HCT116 (cell line): ENCODE results near the gene GK. TPM values are rescaled to one million over a fixed set of nuclear protein-coding genes. Genes with fewer than 3 reads are reported as not detected.
"Not testable (repeated sequence)": the region's sequence is repeated elsewhere in the genome, so short reads cannot be mapped to it uniquely, and the experiment has no call there.

Experiments
- ATAC-seq: fragments of 200-7000 bp; cut with Tn5 transposase; 2 replicates; pipeline ENCODE4 v1.9.1; 2020; ENCODE audit warnings: mild to moderate bottlenecking, moderate library complexity
- BruUV-seq: library from RNA; stranded (reverse); fragments of 400-500 nt; replicated peaks from 2 replicates; lab custom pipeline; 2021; lab: Mats Ljungman, UMichigan
- CTCF ChIA-PET: fragments of 300-600 bp; sonication (Branson Sonifier 250); formaldehyde crosslinking; loops from one replicate; lab custom pipeline; 2021; ENCODE audit warnings: antibody characterized with exemption; lab: Charles Lee
- POLR2A ChIA-PET: fragments of 300-600, 350-600 bp; sonication (Branson Sonifier 250); formaldehyde crosslinking; loops from one replicate; lab custom pipeline; 2021; ENCODE audit warnings: antibody characterized with exemption; lab: Charles Lee
- RAD21 ChIA-PET, 2 experiments: fragments of 300-600 bp; sonication (Branson Sonifier 250); formaldehyde crosslinking; loops; one replicate each; lab custom pipeline; 2023; ENCODE audit warnings: low total read pairs in 2 of 2; ENCODE audit not compliant: uncharacterized antibody in 2 of 2, unreplicated experiment in 2 of 2, low non-redundant PET in 1 of 2; lab: Charles Lee
- DNase-seq: peaks from one replicate; pipeline ENCODE4 v3.0.0-alpha.2; 2010; ENCODE audit warnings: low read depth, low spot score
- H2AFZ ChIP-seq: fragments of 200-600 bp; shearing (Covaris generic), sonication (generic); 2 replicates; pipeline ENCODE4 v1.6.1; 2017; ENCODE audit warnings: low read depth, mixed run types, mixed read lengths, antibody characterized with exemption, low read length; ENCODE audit not compliant: poor library complexity, severe bottlenecking
- H3K27ac ChIP-seq: 2 replicates; pipeline ENCODE4 v1.5.1; 2012; ENCODE audit warnings: low read depth, low read length
- H3K27me3 ChIP-seq: fragments of 200-600 bp; sonication (generic); 2 replicates; pipeline ENCODE4 v1.6.1; 2016; ENCODE audit warnings: mixed run types, low read length, mixed read lengths; ENCODE audit not compliant: insufficient read depth
- H3K36me3 ChIP-seq, 2 experiments: fragments of 200-500 bp in 1 of 2; fragments of 200-600 bp in 1 of 2; sonication (Bioruptor generic) in 1 of 2; sonication (generic) in 1 of 2; 2 replicates each; pipeline versions ENCODE4 v1.5.1 to v1.6.1; 2014 to 2016; ENCODE audit warnings: low read length in 2 of 2, inconsistent platforms in 1 of 2, mixed read lengths in 1 of 2, mixed run types in 1 of 2; ENCODE audit not compliant: insufficient read depth in 2 of 2, control insufficient read depth in 1 of 2
- H3K4me1 ChIP-seq, 2 experiments: fragments of 200-600 bp in 1 of 2; sonication (generic) in 1 of 2; 2 replicates each; pipeline versions ENCODE4 v1.5.1 to v1.6.1; 2012 to 2017; ENCODE audit warnings: low read length in 2 of 2, inconsistent platforms in 1 of 2, mild to moderate bottlenecking in 1 of 2, mixed read lengths in 1 of 2, mixed run types in 1 of 2, moderate library complexity in 1 of 2; ENCODE audit not compliant: insufficient read depth in 2 of 2, control insufficient read depth in 1 of 2
- H3K4me2 ChIP-seq: fragments of 200-600 bp; sonication (generic); 2 replicates; pipeline ENCODE4 v1.6.1; 2017; ENCODE audit warnings: mixed run types, low read length, mixed read lengths
- H3K4me3 ChIP-seq, 2 experiments: fragments of 200-600 bp in 1 of 2; sonication (generic) in 1 of 2; replicated peaks in 1 of 2; 2 replicates each; pipeline ENCODE4 v1.5.1; 2011 to 2016; ENCODE audit warnings: low read length in 2 of 2, control low read depth in 1 of 2, low read depth in 1 of 2, mild to moderate bottlenecking in 1 of 2, mixed read lengths in 1 of 2, mixed run types in 1 of 2
- H3K79me2 ChIP-seq: fragments of 200-600 bp; sonication (generic); 2 replicates; pipeline ENCODE4 v1.6.1; 2017; ENCODE audit warnings: mild to moderate bottlenecking, mixed run types, low read length, moderate library complexity, mixed read lengths; ENCODE audit not compliant: insufficient read depth
- H3K9ac ChIP-seq: fragments of 200-600 bp; sonication (generic); 2 replicates; pipeline ENCODE4 v1.6.1; 2016; ENCODE audit warnings: low read length, mixed read lengths
- H3K9me2 ChIP-seq: fragments of 200-600 bp; sonication (generic), shearing (Covaris generic); 2 replicates; pipeline ENCODE4 v1.6.1; 2017; ENCODE audit warnings: mixed run types, mild to moderate bottlenecking, moderate library complexity; ENCODE audit not compliant: insufficient read depth
- H3K9me3 ChIP-seq, 2 experiments: fragments of 200-500 bp in 1 of 2; fragments of 200-600 bp in 1 of 2; sonication (Bioruptor generic) in 1 of 2; sonication (generic) in 1 of 2; 2 replicates each; pipeline ENCODE4 v1.6.1; 2014 to 2017; ENCODE audit warnings: low read length in 2 of 2, mixed read lengths in 2 of 2, inconsistent platforms in 1 of 2, low read depth in 1 of 2, mild to moderate bottlenecking in 1 of 2, mixed run types in 1 of 2, moderate library complexity in 1 of 2; ENCODE audit not compliant: control insufficient read depth in 1 of 2, insufficient read depth in 1 of 2
- H4K20me1 ChIP-seq: fragments of 200-600 bp; sonication (generic), shearing (Covaris generic); 2 replicates; pipeline ENCODE4 v1.6.1; 2017; ENCODE audit warnings: mixed run types, mild to moderate bottlenecking, moderate library complexity; ENCODE audit not compliant: insufficient read depth
- ATF3 ChIP-seq: IDR thresholded peaks from 2 replicates; pipeline ENCODE4 v1.6.1; 2012
- CBX3 ChIP-seq: IDR thresholded peaks from 2 replicates; pipeline ENCODE4 v1.6.1; 2012; ENCODE audit warnings: low read depth
- CTCF ChIP-seq, 3 experiments: fragments of 200-600 bp in 1 of 3; sonication (generic) in 1 of 3; IDR thresholded peaks in 2 of 3; conservative IDR thresholded peaks in 1 of 3; 2 replicates each; pipeline ENCODE4 v1.5.1; 2012 to 2017; ENCODE audit warnings: low read depth in 2 of 3, low read length in 2 of 3, antibody characterized with exemption in 1 of 3, borderline replicate concordance in 1 of 3, control low read depth in 1 of 3, mild to moderate bottlenecking in 1 of 3, mixed read lengths in 1 of 3, mixed run types in 1 of 3, moderate library complexity in 1 of 3; ENCODE audit not compliant: insufficient read depth in 1 of 3
- ELF1 ChIP-seq: IDR thresholded peaks from 2 replicates; pipeline ENCODE4 v1.6.1; 2012; ENCODE audit warnings: low read depth, borderline replicate concordance
- FOSL1 ChIP-seq: IDR thresholded peaks from 2 replicates; pipeline ENCODE4 v1.6.1; 2012; ENCODE audit warnings: low read depth
- MAX ChIP-seq: IDR thresholded peaks from 2 replicates; pipeline ENCODE4 v1.6.1; 2012
- POLR2A ChIP-seq: IDR thresholded peaks from 2 replicates; pipeline ENCODE4 v1.7.0; 2011; ENCODE audit warnings: borderline replicate concordance; ENCODE audit not compliant: insufficient read depth, insufficient read length; ENCODE audit errors: extremely low read depth
- POLR2AphosphoS5 ChIP-seq: IDR thresholded peaks from 2 replicates; pipeline ENCODE4 v1.6.1; 2011; ENCODE audit warnings: mild to moderate bottlenecking, low read depth, low read length, moderate library complexity
- RAD21 ChIP-seq: IDR thresholded peaks from 2 replicates; pipeline ENCODE4 v1.6.1; 2012; ENCODE audit warnings: low read depth, mild to moderate bottlenecking
- REST ChIP-seq: IDR thresholded peaks from 2 replicates; pipeline ENCODE4 v1.6.1; 2012; ENCODE audit warnings: low read depth
- TCF7L2 ChIP-seq: IDR thresholded peaks from 2 replicates; pipeline ENCODE4 v1.7.0; 2011; ENCODE audit warnings: borderline replicate concordance, inconsistent platforms; ENCODE audit not compliant: insufficient read depth, insufficient read length; ENCODE audit errors: extremely low read depth
- YY1 ChIP-seq: IDR thresholded peaks from 2 replicates; pipeline ENCODE4 v1.6.1; 2011; ENCODE audit warnings: low read length, low read depth, moderate library complexity, mild to moderate bottlenecking; ENCODE audit not compliant: insufficient replicate concordance; ENCODE audit errors: extremely low read depth
- ZBTB33 ChIP-seq: IDR thresholded peaks from 2 replicates; pipeline ENCODE4 v1.6.1; 2011; ENCODE audit warnings: mild to moderate bottlenecking, low read length, moderate library complexity; ENCODE audit not compliant: insufficient replicate concordance; ENCODE audit errors: extremely low read depth
- intact Hi-C: fragments of 100-400 bp; cut with micrococcal nuclease; formaldehyde crosslinking; loops from 2 replicates; pipeline ENCODE4 v1.10.0; 2022
- total RNA-seq: library from RNA; stranded (reverse); gene quantifications from one replicate; pipeline ENCODE4 v1.2.1, GENCODE V29; 2021; ENCODE audit not compliant: unreplicated experiment

GK gene
- total RNA-seq, 1 experiment from 2014 or later, result 4.3 TPM

GRCh38 chrX:30668581-30668980, 15.4 kb downstream of the GK start:
- no peaks in the 10 kb centered on the region for H3K79me2 ChIP-seq
- no peak overlapping the region for H3K9ac ChIP-seq
- H3K4me1 ChIP-seq, result no peaks in the 10 kb centered on the region
- no peaks in the 10 kb centered on the region for H3K9me3 ChIP-seq
- ChIA-PET RAD21 (no interaction called here), POLR2A (no interaction called here), CTCF (no interaction called here)
- H4K20me1 ChIP-seq, result no peaks in the 10 kb centered on the region
- DNase-seq, result no peak
- H3K4me2 ChIP-seq, result no peak overlapping the region
- no peaks in the 10 kb centered on the region for H3K27me3 ChIP-seq
- no peak overlapping the region for H3K27ac ChIP-seq
- no peak for TF ChIP-seq POLR2A
- TF ChIP-seq FOSL1, result no peak
- TF ChIP-seq ELF1, result no peak
- no peak for TF ChIP-seq CTCF (IDR thresholded peaks at IDR 0.05 in 2 of 3, conservative IDR thresholded peaks at IDR 0.05 in 1 of 3; ENCODE audit: borderline replicate concordance in 1 of 3, insufficient read depth in 1 of 3, low read depth in 2 of 3, low read length in 2 of 3)
- no peak for TF ChIP-seq CBX3
- no peak for TF ChIP-seq ZBTB33
- no peak for TF ChIP-seq ATF3
- no peak for TF ChIP-seq RAD21
- no peak for TF ChIP-seq POLR2AphosphoS5
- TF ChIP-seq YY1, result no peak
- TF ChIP-seq MAX, result no peak
- TF ChIP-seq REST, result no peak
- TF ChIP-seq TCF7L2, result no peak
- no peak for ATAC-seq
- BruUV-seq, result no TSS peak
- H3K4me3 ChIP-seq, result no peak overlapping the region
- intact Hi-C loops, result no loop called here
- no peak overlapping the region for H2AFZ ChIP-seq
- H3K9me2 ChIP-seq, result no peaks in the 10 kb centered on the region
- no peaks in the 10 kb centered on the region for H3K36me3 ChIP-seq

GRCh38 chrX:30671189-30671588, 18.0 kb downstream of the GK start:
- H3K79me2 ChIP-seq, H3K4me3 ChIP-seq, H3K27me3 ChIP-seq, H3K9me2 ChIP-seq, H3K4me1 ChIP-seq, RAD21 ChIA-PET, intact Hi-C loops, H3K9ac ChIP-seq, H4K20me1 ChIP-seq, H3K27ac ChIP-seq, H3K36me3 ChIP-seq, H3K9me3 ChIP-seq, H2AFZ ChIP-seq, H3K4me2 ChIP-seq, ATAC-seq, BruUV-seq, DNase-seq, POLR2A ChIA-PET: not testable (repeated sequence)
- CTCF ChIA-PET, result interaction anchor here (0.8 to 1.3 kb wide), 2 partner anchors 14 to 397 kb away, joined by 3 read pairs; no protein-coding TSS in a partner anchor
